ENCODE measurements around the gene CACYBP. TPM values are rescaled to one million over a fixed set of nuclear protein-coding genes. Genes with fewer than 3 reads are reported as not detected.

The CACYBP gene
- total RNA-seq, 1 experiment from 2014 or later, result 202 TPM

- Histone ChIP-seq H2BK120ac (ENCODE audit: low read depth, low read length, poor library complexity, severe bottlenecking) (no peak overlapping the region), H2AFZ (ENCODE audit: low read length) (no peak overlapping the region), H3K4ac (ENCODE audit: low read depth, low read length) (no peak overlapping the region), H3K9me3 (ENCODE audit: control insufficient read depth, low read depth, low read length) (no peaks in the 10 kb centered on the region), H3K23me2 (ENCODE audit: insufficient read length, low read depth, low read length, poor library complexity, severe bottlenecking) (no peaks in the 10 kb centered on the region), H4K20me1 (ENCODE audit: control insufficient read depth, insufficient read depth, insufficient read length) (no peaks in the 10 kb centered on the region), H3K79me1 (ENCODE audit: insufficient read depth, low read depth, low read length, poor library complexity, severe bottlenecking) (peaks cover 3% of the 10 kb centered on the region), H2BK12ac (ENCODE audit: insufficient read length, low read depth, low read length) (no peak overlapping the region), H2AK5ac (ENCODE audit: insufficient read length, low read length) (no peak overlapping the region), H3K14ac (ENCODE audit: insufficient read depth, low read length) (no peak overlapping the region), H2BK5ac (ENCODE audit: insufficient read length, low read length) (no peak overlapping the region), H3T11ph (ENCODE audit: low read length) (no peak overlapping the region), H4K91ac (ENCODE audit: insufficient read length, low read depth, low read length) (no peak overlapping the region), H2BK20ac (ENCODE audit: low read depth, low read length, poor library complexity, severe bottlenecking) (no peak overlapping the region), H2BK15ac (ENCODE audit: low read depth, low read length) (no peak overlapping the region), H4K8ac (replicated peaks; ENCODE audit: insufficient read length, low read depth, low read length) (no peak overlapping the region), H3K4me2 (ENCODE audit: insufficient read depth, insufficient read length, low read length) (no peak overlapping the region), H3K27ac (ENCODE audit: insufficient read length, low read depth, low read length) (no peak overlapping the region), H3K27me3 (ENCODE audit: insufficient read depth, low read length) (no peaks in the 10 kb centered on the region), H3K9ac (ENCODE audit: extremely low read depth, insufficient read length, low read length) (no peak overlapping the region), H3K79me2 (ENCODE audit: insufficient read depth, low read length) (no peaks in the 10 kb centered on the region), H3K18ac (ENCODE audit: insufficient read length, low read depth, low read length) (no peak overlapping the region), H3K23ac (ENCODE audit: insufficient read length, low read depth, low read length) (no peak overlapping the region), H4K5ac (ENCODE audit: insufficient read length, low read depth, low read length) (no peak overlapping the region), H3K4me1 (ENCODE audit: insufficient read depth, low read length) (peaks cover 3% of the 10 kb centered on the region; the same call in 1 of the 2 replicates), H3K56ac (ENCODE audit: insufficient read length, low read depth, low read length) (no peak overlapping the region)
- no peaks in the 10 kb centered on the region for H3K9me3 Mint-ChIP-seq
- no peak for DNase-seq
- no peak for TF ChIP-seq CTCF (conservative IDR thresholded peaks at IDR 0.05)
- no peak overlapping the region for H3K4me3 Mint-ChIP-seq
- H3K4me1 Mint-ChIP-seq, result peaks cover 13% of the 10 kb centered on the region in 2 experiments
- peak overlapping the region in 2 of 3 experiments; percentile 46 to 78; a peak in 4 of 7 replicates for H3K27ac Mint-ChIP-seq
- no CpG with 5 or more reads among the region's 6 CpGs for whole genome bisulfite sequencing (ENCODE audit: extremely low coverage, insufficient read length, low lambda C conversion rate)
- H3K36me3 Mint-ChIP-seq (ENCODE audit: insufficient read depth in 1 of 3, low read depth in 3 of 3), result peaks cover 9 to 38% (median 32%) of the 10 kb centered on the region in 3 experiments; a peak in 6 of 7 replicates
- no peaks in the 10 kb centered on the region for H3K27me3 Mint-ChIP-seq (ENCODE audit: low read depth)
These were observed 35.3 kb upstream of the CACYBP start for GRCh38 chr1:174964261-174964971.

Data from H9 (cell line).